GM21367 (cell line): Measurements from ENCODE around the gene FLYWCH2.

ENCODE experiments used
- ATAC-seq: cut with Tn5 transposase; IDR thresholded peaks from one replicate; pipeline ENCODE4 v1.9.1; 2021; ENCODE audit not compliant: unreplicated experiment

FLYWCH2 gene

DNA sequence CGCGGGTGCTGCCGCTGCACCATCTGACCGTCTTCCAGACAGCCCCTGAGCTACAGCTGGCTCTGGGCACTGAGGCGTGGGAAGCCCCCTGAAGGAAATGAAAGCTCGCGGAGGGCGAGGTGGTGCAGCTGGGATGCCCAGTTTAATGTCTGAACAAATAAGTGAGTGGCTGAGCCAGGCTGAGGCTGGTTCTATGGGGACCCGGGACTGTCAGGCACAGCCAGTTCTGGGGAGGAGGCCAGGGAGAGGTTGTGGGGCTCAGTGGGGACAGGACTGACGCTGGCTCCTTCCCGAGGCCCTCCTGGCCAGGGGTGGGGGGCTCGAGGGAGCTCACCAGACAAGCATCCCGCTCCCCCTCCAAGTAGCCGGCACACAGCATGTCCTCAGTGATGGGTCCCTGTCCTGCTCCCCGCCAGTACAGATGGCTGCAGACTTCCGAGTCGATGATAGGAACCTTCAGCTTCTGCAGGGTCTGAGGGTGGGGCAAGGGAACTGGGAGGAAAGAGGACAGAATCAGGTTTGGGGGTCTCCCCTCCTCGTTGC lies 29.4 kb upstream of the FLYWCH2 start:
- no peak for ATAC-seq

DNA sequence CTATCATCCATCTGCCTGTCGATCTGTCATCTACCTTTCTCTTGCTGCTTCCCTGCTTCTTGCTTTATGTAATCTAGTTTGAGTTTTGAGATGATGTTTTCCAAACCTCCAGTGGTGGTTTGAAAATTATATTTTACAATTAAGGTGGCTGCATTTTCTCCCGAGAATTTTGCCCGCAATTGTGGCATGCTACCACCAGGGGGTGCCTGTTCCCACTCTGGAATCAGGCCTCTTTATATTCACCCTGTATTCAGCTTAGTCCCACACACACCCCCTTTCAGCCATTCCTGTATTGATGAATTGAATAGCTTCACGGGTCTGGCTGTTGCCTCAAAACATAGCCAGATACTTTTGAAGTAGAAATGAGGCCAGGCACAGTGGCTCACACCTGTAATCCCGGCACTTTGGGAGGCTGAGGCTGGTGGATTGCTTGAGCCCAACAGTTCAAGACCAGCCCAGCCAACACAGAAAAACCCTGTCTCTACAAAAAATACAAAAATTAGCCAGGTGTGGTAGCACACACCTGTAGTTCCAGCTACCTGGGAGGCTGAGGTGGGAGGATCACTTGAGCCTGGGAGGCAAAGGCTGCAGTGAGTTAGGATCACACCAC lies 28.2 kb upstream of the FLYWCH2 start:
- ATAC-seq = no peak

DNA sequence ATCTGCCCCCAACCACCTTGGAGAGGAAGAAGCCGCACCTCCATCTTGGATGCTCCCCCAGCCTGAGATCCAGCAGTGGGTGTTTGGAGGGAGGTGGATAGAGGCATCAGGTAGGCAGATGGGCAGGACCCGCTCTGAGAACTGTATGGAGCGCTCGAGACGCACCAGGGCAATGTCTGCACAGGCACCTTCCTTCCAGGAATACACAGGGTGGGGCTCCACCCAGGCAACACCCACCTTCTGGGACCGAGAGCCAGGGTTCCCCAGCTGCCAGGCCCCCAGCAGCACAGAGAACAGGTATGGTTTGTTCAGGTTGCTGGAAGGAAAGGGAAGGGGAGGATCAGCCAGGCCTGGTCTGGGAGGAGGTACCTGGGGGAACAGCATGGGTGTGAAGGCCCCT lies 27.5 kb upstream of the FLYWCH2 start:
- ATAC-seq = no peak

DNA sequence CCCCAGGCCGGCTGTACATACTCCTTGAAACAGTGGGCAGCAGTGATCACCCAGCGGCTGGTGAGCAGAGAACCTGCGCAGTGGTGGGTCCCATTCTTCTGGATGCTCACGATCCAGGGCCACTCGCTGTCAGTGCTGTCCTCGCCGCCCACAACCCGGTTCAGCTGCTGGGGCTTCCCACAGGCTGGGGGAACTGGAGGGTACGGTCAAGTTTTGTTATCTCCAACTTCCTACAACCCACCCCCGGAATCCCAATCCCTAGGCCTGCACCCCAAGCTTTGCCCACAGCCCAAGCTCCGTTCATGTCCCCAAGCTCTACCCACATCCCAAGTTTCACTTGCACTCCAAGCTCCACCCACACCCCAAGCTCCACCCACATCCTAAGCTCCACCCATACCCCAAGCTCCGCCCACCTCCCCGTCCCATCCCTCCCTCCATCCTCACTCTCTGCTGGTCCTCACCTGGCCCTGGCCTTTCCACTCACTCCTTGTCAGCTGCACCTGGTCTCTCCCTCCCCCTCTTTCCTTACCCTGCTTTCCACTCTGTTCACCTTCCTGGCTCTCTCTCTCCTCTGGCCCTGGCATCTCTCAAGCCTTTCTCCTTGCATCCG lies 26.8 kb upstream of the FLYWCH2 start:
- ATAC-seq = no peak

DNA sequence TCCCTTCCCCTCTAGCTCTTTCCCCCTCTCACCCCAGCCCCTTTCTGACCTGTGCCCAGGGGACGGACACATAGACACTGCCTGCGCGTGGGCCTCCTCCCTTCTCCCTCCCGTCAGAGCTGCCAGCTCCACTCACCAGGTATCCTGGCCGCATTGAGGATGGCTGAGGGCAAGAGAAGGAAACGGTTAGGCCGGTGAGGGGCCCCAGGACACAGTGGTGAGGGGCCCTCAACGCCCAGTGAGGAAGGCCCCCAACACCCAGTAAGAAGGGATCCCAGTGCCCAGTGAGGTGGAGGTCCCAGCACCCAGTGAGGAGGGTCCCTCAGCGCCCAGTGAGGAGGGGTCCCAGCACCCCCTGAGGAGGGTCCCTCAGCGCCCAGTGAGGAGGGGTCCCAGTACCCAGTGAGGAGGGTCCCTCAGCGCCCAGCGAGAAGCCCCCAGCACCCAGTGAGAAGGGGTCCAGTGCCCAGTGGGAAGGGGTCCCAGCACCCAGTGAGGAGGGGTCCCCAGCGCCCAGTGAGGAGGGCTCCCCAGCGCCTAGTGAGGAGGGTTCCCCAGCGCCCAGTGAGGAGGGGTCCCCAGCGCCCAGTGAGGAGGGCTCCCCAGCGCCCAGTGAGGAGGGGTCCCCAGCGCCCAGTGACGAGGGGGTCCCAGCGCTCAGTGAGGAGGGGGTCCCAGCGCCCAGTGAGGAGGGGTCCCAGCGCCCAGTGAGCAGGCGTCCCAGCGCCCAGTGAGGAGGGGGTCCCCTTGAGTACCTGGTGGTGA lies 26.1 kb upstream of the FLYWCH2 start:
- ATAC-seq = no peak

GRCh38 chr16:2857451-2858244 lies 25.4 kb upstream of the FLYWCH2 start, which contains the start of gene PRSS22:
Gene PRSS22 (minus strand): TSS chr16:2858170. CDS start chr16:2858104, 66 bp downstream.
- ATAC-seq = no peak

DNA sequence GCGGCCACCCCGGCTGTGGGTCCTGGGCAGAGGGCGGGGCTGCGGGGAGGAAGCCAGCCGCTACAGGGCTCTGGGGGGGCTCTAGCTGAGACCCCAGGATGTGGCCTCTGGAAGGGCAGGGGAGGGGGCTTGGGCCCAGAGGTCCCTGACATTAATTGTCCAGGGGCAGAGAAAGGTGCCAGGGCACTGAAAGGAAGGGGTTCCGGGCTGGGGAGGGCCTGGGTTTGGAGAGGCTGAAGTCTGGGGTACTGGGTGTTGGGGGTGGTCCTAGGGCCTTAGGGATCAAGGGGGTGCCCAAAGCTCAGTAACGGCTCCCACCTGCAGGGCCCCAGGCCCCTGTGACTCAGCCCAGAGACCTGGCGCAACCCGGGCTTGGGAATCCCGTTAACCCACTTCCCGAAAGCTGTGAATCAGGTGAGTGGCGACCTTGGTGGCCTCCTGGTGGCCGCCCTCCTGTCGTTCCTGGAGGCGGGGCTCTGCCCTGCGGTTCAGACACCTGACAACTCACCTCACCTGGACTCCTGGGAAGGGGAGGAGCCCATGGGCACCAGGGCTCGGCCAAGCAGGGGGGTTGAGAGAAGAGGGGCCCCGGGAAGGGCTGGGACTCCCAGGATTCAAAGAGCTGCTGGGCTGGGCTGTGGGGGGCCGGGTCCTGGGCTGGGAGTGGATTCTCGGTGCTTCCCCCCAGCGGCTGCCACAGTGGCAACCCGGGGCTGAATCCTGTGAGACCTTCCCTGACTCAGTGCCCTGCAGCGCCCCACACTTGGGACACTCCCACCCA lies 24.6 kb upstream of the FLYWCH2 start:
- no peak for ATAC-seq

DNA sequence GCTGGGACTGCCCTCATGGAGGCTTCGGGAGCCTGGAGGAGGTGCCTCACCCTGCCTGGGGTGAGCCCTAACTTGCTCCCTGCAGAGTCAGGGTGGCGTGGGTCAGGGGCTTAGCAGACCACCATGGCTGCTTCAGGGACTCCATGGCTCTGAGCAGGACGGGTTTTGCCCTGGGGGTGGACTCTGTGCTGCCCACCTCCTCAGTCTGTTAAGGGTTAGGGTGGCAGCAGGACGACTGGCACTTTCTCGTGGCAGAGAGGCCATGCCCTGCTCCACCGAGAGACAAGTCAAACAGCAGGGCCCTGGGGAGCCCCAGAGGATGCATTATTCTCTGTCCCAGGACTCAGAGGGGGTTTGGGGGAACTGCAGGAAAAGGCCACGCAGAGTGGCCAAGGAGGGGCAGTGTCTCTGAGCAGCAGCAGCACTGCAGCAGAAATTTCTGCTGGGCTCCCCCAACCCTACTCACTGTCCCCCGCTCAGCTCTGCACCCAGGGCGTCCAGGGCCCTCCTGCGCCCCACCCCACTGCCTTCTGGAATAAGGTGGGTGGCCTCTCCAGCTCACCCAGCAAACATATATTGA lies 23.2 kb upstream of the FLYWCH2 start:
- no peak for ATAC-seq

GRCh38 chr16:2860826-2861567 lies 22.0 kb upstream of the FLYWCH2 start:
- ATAC-seq = no peak

DNA sequence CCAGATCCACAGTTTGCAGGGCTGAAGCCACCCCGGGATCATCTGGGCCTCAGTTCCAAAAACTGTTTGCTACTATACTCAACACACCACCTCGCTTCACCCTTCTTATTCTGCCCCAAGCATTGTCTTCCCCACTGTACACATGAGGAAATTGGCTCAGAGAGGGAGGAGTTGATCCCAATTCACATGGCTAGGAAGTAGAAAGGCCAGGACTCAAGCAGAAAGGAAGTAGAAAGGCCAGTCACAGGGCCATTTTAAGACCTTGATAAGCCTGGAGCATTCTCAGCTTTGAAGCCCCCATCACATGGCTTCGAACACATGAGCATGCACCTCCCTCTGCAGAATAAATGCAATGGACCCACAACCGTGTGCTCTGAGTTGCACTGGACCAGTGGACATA lies 17.4 kb upstream of the FLYWCH2 start:
- no peak for ATAC-seq

- no peak for ATAC-seq
Measured at GRCh38 chr16:2866431-2866830, 16.6 kb upstream of the FLYWCH2 start.

- no peak for ATAC-seq
Measured at GRCh38 chr16:2867661-2867986, 15.4 kb upstream of the FLYWCH2 start.

- ATAC-seq = peak; percentile 80
Measured at GRCh38 chr16:2867987-2868789, 14.8 kb upstream of the FLYWCH2 start.

DNA sequence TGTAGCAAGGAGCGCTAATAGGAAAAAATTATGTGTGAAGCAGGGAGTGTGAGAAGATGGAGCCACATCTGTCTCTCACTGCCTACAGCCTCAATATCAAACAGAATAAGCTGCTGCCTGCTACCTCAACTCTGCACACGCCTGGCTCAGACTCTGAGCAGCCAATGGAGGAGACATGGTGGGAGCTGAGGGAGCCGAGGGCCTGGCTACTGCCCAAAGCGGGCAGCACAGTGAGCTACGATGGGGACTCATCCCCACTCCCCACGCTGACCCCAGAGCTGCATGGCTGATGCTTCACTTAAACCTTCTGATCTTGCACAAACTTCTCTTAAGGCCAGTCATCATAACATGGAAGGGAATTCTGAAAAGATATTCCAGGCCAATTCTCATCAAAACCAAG lies 11.1 kb upstream of the FLYWCH2 start:
- no peak for ATAC-seq

DNA sequence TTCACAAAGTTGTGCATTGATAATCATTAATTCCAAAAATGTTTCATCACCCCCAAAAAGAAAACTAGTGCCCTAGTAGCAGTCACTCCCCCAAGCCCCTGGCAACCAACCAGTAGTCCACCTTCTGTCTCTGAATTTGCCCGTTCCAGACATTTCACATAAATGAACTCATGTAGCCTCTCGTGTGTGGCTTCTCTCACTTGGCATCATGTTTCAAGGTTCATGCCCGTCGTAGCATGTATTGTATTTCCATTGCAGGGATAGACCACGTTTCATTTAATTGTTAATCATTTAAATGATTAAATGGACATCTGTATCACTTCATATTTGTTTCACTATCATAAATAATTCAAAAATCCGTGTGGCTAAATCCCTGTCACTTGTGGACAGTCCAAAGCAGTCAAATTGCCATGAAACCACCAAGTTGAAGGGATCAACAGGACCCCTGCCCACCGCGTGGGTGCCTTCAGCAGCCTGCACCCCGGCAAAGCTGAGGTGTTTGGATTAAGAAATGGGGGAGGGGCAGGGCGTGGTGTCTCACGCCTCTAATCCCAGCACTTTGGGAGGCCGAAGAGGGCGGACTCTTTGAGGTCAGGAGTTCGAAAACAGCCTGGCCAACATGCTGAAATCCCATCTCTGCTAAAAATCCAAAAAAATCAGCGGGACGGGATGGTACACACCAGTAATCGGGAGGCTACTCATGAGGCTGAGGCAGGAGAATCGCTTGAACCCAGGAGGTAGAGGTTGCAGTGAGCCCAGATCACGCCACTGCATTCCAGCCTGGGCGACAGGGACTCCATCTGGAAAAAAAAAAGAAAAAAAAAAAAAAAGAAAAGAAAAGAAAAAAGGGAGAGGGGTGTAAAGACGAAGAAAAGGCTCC lies 8.7 kb upstream of the FLYWCH2 start:
- ATAC-seq = no peak

DNA sequence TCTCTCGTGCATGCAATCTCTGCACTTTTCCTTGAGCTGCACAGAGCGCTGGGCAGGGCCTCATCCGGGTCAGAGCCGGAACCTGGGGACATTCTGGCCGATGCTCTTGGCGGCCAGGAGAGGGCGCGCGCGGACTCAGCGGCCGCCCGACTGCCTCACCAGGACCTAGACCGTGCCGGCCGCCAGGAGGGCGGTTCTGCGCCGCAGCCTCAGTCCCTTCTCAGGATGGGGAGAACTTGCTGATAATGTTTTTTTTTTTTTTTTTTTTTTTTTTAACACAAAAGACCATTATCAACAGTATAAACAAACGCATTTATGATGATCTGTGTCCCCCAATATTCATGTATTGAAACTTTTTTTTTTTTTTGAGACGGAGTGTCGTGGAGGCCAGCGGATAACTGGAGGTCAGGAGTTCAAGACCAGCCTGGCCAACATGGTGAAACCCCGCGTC lies 8.1 kb upstream of the FLYWCH2 start:
- ATAC-seq = no peak

- ATAC-seq = no peak
Measured at GRCh38 chr16:2879854-2880508, 3.0 kb upstream of the FLYWCH2 start.
